Subcutaneous adipose tissue (tissue), 4 donors: ENCODE results near the gene ROR1. TPM values are rescaled to one million over a fixed set of nuclear protein-coding genes. Genes with fewer than 3 reads are reported as not detected.

Experiments
- total RNA-seq, 4 donors: library from RNA; depleted of rRNA; stranded (reverse); fragments of >200 nt; gene quantifications; one replicate each; pipeline ENCODE4 v1.1.0, GENCODE V29; 2016
- TF ChIP-seq, protein P1 (sequence below): fragments of 450-650 bp; IDR thresholded peaks from one replicate; pipeline ENCODE4 v1.5.1; 2016; ENCODE audit warnings: low read depth, mild to moderate bottlenecking, control low read depth, antibody characterized with exemption, moderate library complexity

The ROR1 gene
- total RNA-seq, 4 donors from 2014 or later = 5.8 to 10.2 (median 8.6) TPM

DNA sequence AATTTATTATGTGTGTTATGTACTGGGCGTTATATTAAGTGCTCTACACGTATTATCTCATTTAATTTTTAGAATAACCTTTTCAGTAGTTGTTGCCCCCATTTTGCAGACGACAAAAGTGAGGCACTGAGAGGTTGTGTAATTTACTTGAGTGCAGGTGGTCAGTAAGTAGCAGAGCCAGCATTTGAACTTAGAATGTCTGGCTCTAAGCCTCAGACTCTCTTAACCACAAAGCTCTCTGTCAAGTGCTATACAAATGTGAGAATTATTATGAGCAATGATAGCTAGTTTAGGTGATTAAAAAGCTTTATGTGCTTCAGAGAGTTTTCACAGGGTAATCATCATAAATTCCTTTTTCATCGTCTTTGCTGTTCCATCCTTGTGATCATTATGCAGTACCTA is 333.3 kb downstream of the ROR1 start:
- TF ChIP-seq, protein P1, sequence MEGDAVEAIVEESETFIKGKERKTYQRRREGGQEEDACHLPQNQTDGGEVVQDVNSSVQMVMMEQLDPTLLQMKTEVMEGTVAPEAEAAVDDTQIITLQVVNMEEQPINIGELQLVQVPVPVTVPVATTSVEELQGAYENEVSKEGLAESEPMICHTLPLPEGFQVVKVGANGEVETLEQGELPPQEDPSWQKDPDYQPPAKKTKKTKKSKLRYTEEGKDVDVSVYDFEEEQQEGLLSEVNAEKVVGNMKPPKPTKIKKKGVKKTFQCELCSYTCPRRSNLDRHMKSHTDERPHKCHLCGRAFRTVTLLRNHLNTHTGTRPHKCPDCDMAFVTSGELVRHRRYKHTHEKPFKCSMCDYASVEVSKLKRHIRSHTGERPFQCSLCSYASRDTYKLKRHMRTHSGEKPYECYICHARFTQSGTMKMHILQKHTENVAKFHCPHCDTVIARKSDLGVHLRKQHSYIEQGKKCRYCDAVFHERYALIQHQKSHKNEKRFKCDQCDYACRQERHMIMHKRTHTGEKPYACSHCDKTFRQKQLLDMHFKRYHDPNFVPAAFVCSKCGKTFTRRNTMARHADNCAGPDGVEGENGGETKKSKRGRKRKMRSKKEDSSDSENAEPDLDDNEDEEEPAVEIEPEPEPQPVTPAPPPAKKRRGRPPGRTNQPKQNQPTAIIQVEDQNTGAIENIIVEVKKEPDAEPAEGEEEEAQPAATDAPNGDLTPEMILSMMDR = no peak

DNA sequence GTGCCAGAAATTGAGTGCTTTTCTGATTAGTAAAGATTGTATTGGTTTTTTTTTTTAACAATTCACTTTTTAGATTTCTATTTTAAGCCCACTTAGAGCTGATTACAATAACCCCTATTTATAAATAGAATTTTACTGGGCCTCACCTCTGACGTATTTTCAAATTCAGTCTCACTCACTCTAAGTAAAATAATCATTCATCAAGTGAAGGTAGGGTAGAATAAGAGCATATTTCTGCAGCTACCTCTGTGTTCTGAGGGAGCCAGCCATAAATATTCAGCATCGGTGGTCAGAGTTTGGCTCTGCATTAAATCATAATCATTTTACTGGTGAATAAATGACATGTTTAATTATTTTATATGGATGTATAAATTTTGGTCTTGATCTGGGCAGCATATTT is 333.8 kb downstream of the ROR1 start:
- TF ChIP-seq, protein P1 = no peak

DNA sequence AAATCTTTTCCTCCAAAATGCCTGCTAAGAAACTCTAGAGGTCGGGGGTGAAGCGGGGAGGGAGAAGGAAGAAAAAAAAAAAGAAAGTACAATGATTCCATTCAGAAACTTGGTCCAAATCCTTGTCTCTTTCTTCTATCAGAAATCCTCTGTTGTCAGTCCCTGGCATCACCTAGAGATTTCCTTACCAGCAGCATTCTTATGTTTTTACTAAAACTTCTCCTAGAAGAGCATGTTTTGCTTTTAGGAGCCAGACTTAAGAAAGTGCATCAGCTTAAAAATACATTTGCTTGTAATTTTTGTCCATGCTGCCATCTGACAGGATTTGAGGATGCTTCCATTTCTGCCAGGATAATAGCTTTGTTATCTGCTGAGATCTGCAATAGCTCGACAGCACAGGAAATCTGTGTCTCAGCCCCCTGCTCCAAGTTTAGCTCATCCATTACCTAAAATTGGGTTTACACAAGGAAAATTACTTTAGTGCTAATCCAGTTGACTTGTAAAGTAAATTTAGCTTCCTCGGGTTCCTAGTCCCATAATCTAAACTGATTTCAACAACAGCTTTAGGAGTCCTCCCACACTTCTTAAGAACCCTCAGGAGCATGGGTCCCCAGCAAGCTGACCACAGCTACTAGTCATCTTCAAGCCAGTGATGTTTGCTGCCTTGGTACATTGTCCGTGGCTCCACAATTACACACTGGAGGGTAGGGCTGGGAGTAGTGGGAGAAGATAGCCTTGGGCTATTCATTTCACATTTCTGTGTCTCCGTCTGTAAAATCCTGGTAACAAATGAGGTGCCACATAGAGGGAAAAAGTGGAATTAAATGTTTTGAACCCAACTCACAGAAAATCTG is 337.3 kb downstream of the ROR1 start:
- TF ChIP-seq, protein P1 = no peak

DNA sequence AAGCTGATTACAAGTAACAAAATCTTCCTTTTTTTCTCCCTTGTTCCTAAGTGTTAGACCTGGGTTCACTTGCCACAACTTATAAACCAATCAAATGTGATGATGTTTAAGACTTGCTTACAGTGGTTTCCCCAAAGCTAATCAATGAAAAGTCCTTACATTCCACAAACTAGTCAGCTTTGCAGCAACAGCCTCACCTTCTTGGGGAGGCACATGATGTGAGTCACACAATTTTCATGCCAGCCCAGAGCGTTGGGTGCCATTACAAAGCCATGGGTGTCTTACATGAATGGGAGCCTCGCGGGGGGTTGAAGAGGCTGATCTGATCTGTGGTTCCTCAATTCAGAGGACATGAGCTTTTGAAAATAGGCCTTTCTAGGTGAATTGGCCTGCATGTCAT is 338.0 kb downstream of the ROR1 start:
- TF ChIP-seq, protein P1 = no peak

DNA sequence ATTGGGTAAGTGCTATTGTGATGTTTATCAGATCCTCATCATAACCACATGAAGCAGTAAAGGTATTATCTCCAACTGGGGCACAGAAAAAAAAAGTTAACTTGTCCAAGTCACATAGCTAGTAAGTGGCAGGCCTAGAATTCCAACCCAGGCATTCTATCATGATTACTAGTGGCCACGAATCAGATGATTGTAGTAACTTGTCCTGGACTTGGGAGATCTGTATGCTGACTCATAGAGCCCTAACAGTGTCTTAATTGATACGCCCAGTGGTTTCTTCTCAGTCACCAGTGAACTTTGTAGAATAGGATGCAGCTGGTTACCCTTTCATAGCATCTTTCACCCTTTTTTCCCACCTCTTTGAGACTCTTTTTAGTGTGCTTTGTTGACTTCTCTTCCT is 338.5 kb downstream of the ROR1 start:
- TF ChIP-seq, protein P1 = no peak

DNA sequence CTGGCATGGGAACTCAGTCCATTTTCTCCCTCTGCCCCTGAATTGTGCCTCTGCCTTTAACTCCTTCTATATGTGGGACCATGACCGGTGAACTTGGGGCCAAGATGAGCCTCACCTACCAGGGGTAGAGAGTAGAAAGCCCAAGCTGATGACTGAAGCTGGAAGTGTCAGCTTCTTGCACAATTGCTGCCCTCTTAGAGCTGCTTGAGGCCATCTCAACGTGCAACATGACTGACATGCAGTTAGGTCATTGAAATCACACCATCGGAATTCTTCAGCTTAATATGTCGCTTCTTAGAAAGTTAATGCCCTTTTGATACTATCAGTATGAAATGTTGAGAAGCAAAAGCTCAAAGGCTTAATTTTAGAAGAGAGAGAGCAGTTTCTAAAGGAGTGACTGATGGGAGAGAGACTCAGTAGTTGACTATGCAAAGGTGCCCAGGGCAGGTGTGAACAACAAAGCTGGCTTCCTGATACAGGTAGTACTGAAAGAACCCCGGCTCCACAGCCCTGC is 340.3 kb downstream of the ROR1 start:
- TF ChIP-seq, protein P1 = no peak

DNA sequence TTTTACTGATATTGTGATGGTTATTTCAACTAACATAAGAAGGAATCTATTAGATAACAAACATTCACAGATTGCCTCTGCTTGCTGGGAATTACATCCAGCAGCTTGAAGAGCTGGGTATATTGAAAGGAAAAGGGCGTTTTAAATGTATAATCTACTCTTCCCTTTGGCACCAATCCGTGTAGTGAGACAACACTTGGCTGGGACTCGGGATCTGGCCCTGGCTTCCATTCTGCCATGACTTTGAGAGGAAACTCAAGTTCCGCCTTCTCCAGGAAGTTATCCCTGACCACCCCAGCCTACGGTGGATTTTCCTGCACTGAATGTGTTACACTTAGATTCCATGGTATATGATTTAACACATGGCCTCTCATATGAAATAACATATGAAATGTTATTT is 342.7 kb downstream of the ROR1 start:
- TF ChIP-seq, protein P1 = no peak
